H1 (cell line): Measurements from ENCODE around the gene MB. TPM values are rescaled to one million over a fixed set of nuclear protein-coding genes. Genes with fewer than 3 reads are reported as not detected.
A peak's percentile ranks its signal among the peaks of the same experiment; 100 is the strongest.

Source experiments
- CTCF ChIA-PET: fragments of 300-600 bp; sonication (Branson Sonifier 250); formaldehyde crosslinking; loops from one replicate; lab custom pipeline; 2021; ENCODE audit not compliant: partially characterized antibody; lab: Charles Lee
- POLR2A ChIA-PET: fragments of 300-600 bp; sonication (Branson Sonifier 250); formaldehyde crosslinking; loops from one replicate; lab custom pipeline; 2021; ENCODE audit warnings: inconsistent platforms; ENCODE audit not compliant: partially characterized antibody; lab: Charles Lee
- DNase-seq, 2 experiments: peaks; one replicate each; pipeline versions ENCODE4 v3.0.0 to v3.0.0-alpha.2; 2010 to 2022; ENCODE audit warnings: low spot score in 2 of 2, low read depth in 1 of 2, mixed read lengths in 1 of 2
- FAIRE-seq: peaks from 2 replicates; lab custom pipeline; 2011; peaks lifted over from hg19 to GRCh38; lab: Jason Lieb, UNC
- H2AFZ ChIP-seq: 2 replicates; pipeline ENCODE4 v1.8.1; 2012; ENCODE audit warnings: low read length, inconsistent platforms
- H2AK5ac ChIP-seq: 2 replicates; pipeline ENCODE4 v1.6.1; 2013; ENCODE audit warnings: low read depth, low read length
- H2BK120ac ChIP-seq: replicated peaks from 2 replicates; pipeline ENCODE3; 2013; ENCODE audit warnings: low read depth, low read length, inconsistent platforms
- H2BK12ac ChIP-seq: 2 replicates; pipeline ENCODE4 v1.6.1; 2013; ENCODE audit warnings: low read depth, low read length
- H2BK15ac ChIP-seq: 2 replicates; pipeline ENCODE4 v1.6.1; 2013; ENCODE audit warnings: low read length
- H2BK20ac ChIP-seq: 2 replicates; pipeline ENCODE4 v1.6.1; 2013; ENCODE audit warnings: low read length
- H2BK5ac ChIP-seq: 2 replicates; pipeline ENCODE4 v1.6.1; 2013; ENCODE audit warnings: low read depth, low read length
- H3K14ac ChIP-seq: 2 replicates; pipeline ENCODE4 v1.6.1; 2013; ENCODE audit warnings: inconsistent platforms; ENCODE audit not compliant: insufficient read length
- H3K18ac ChIP-seq: 2 replicates; pipeline ENCODE4 v1.6.1; 2013; ENCODE audit warnings: low read length; ENCODE audit errors: extremely low read depth
- H3K23ac ChIP-seq: 2 replicates; pipeline ENCODE4 v1.6.1; 2013; ENCODE audit warnings: inconsistent platforms; ENCODE audit not compliant: insufficient read length
- H3K23me2 ChIP-seq: 2 replicates; pipeline ENCODE4 v1.6.1; 2013; ENCODE audit warnings: low read depth, low read length
- H3K27ac ChIP-seq: 2 replicates; pipeline ENCODE4 v1.6.1; 2011; ENCODE audit warnings: low read depth, low read length, inconsistent platforms
- H3K27me3 ChIP-seq, 4 experiments: replicated peaks in 1 of 4; 1 replicate in 1 of 4; 2 replicates in 3 of 4; pipeline versions ENCODE4 v1.6.1 to v1.8.1; 2011 to 2013; ENCODE audit warnings: low read length in 3 of 4, mild to moderate bottlenecking in 3 of 4, inconsistent platforms in 2 of 4, mixed read lengths in 2 of 4, moderate library complexity in 1 of 4; ENCODE audit not compliant: control insufficient read depth in 3 of 4, insufficient read depth in 3 of 4; ENCODE audit errors: extremely low read depth in 1 of 4
- H3K36me3 ChIP-seq, 4 experiments: 2 replicates each; pipeline versions ENCODE4 v1.6.1 to v1.8.1; 2011 to 2013; ENCODE audit warnings: mild to moderate bottlenecking in 4 of 4, low read length in 3 of 4, moderate library complexity in 2 of 4, control low read depth in 1 of 4, inconsistent platforms in 1 of 4; ENCODE audit not compliant: insufficient read depth in 4 of 4, control insufficient read depth in 2 of 4
- H3K4ac ChIP-seq: replicated peaks from 2 replicates; pipeline ENCODE3; 2013; ENCODE audit warnings: low read length, low read depth, mixed read lengths, inconsistent platforms; ENCODE audit not compliant: insufficient read length
- H3K4me1 ChIP-seq, 4 experiments: replicated peaks in 1 of 4; 1 replicate in 1 of 4; 2 replicates in 3 of 4; pipeline versions ENCODE4 v1.6.1 to v1.8.1; 2011 to 2013; ENCODE audit warnings: low read length in 3 of 4, inconsistent platforms in 2 of 4, mixed read lengths in 1 of 4; ENCODE audit not compliant: insufficient read depth in 4 of 4, control insufficient read depth in 3 of 4
- H3K4me2 ChIP-seq, 2 experiments: 2 replicates each; pipeline versions ENCODE4 v1.6.1 to v1.8.1; 2011 to 2013; ENCODE audit warnings: low read depth in 2 of 2, low read length in 2 of 2, control low read depth in 1 of 2, inconsistent platforms in 1 of 2, mild to moderate bottlenecking in 1 of 2; ENCODE audit not compliant: insufficient read depth in 1 of 2
- H3K4me3 ChIP-seq, 4 experiments: fragments of 200-600, 300-600 bp in 1 of 4; sonication (generic), shearing (Covaris generic), sonication (Bioruptor Twin) in 1 of 4; 2 replicates each; pipeline versions ENCODE4 v1.5.1 to v1.8.1; 2011 to 2016; ENCODE audit warnings: low read length in 4 of 4, low read depth in 3 of 4, control low read depth in 2 of 4, inconsistent platforms in 2 of 4, mild to moderate bottlenecking in 2 of 4, mixed read lengths in 1 of 4, moderate library complexity in 1 of 4; ENCODE audit not compliant: insufficient read depth in 2 of 4; ENCODE audit errors: extremely low read depth in 1 of 4
- H3K56ac ChIP-seq: replicated peaks from 2 replicates; pipeline ENCODE3; 2013; ENCODE audit warnings: low read depth, mild to moderate bottlenecking, mixed read lengths, low read length, inconsistent platforms; ENCODE audit not compliant: insufficient read length
- H3K79me1 ChIP-seq: 2 replicates; pipeline ENCODE4 v1.6.1; 2013; ENCODE audit warnings: low read depth, low read length, control low read depth
- H3K79me2 ChIP-seq, 2 experiments: 2 replicates each; pipeline versions ENCODE4 v1.6.1 to v1.8.1; 2012 to 2013; ENCODE audit warnings: low read length in 2 of 2, mild to moderate bottlenecking in 2 of 2, inconsistent platforms in 1 of 2; ENCODE audit not compliant: insufficient read depth in 2 of 2, control insufficient read depth in 1 of 2
- H3K9ac ChIP-seq, 4 experiments: replicated peaks in 1 of 4; 1 replicate in 1 of 4; 2 replicates in 3 of 4; pipeline versions ENCODE4 v1.6.1 to v1.8.1; 2011 to 2013; ENCODE audit warnings: low read depth in 3 of 4, low read length in 3 of 4, control low read depth in 2 of 4, mild to moderate bottlenecking in 2 of 4, moderate library complexity in 2 of 4, inconsistent platforms in 1 of 4; ENCODE audit errors: extremely low read depth in 1 of 4
- H3K9me3 ChIP-seq, 2 experiments: 2 replicates each; pipeline versions ENCODE4 v1.6.1 to v1.8.1; 2012 to 2013; ENCODE audit warnings: mild to moderate bottlenecking in 2 of 2, moderate library complexity in 2 of 2, control low read depth in 1 of 2, inconsistent platforms in 1 of 2, low read depth in 1 of 2, low read length in 1 of 2, mixed read lengths in 1 of 2; ENCODE audit not compliant: insufficient read depth in 2 of 2
- H4K20me1 ChIP-seq, 2 experiments: replicated peaks in 1 of 2; 2 replicates each; pipeline versions ENCODE3 to v1.8.1; 2011 to 2013; ENCODE audit warnings: inconsistent platforms in 2 of 2, low read length in 2 of 2, mild to moderate bottlenecking in 1 of 2; ENCODE audit not compliant: insufficient read depth in 2 of 2, control insufficient read depth in 1 of 2
- H4K5ac ChIP-seq: 2 replicates; pipeline ENCODE4 v1.6.1; 2013; ENCODE audit warnings: low read length, low read depth, mixed read lengths, inconsistent platforms; ENCODE audit not compliant: insufficient read length
- H4K8ac ChIP-seq: 2 replicates; pipeline ENCODE4 v1.8.0; 2013; ENCODE audit warnings: mild to moderate bottlenecking, moderate library complexity, low read length, inconsistent platforms; ENCODE audit not compliant: insufficient read depth; ENCODE audit errors: extremely low read depth
- H4K91ac ChIP-seq: replicated peaks from 2 replicates; pipeline ENCODE3; 2013; ENCODE audit warnings: low read length, mixed read lengths, inconsistent platforms; ENCODE audit not compliant: insufficient read length
- CEBPB ChIP-seq: IDR thresholded peaks from 2 replicates; pipeline ENCODE4 v1.6.1; 2012; ENCODE audit warnings: low read depth, low read length
- EP300 ChIP-seq, 2 experiments: IDR thresholded peaks; 1 replicate in 1 of 2; 2 replicates in 1 of 2; pipeline ENCODE4 v1.6.1; 2011 to 2012; ENCODE audit warnings: low read depth in 2 of 2, low read length in 2 of 2, mild to moderate bottlenecking in 2 of 2, borderline replicate concordance in 1 of 2, inconsistent platforms in 1 of 2, moderate library complexity in 1 of 2
- FOSL1 ChIP-seq: IDR thresholded peaks from 2 replicates; pipeline ENCODE4 v1.6.1; 2011; ENCODE audit warnings: mild to moderate bottlenecking, low read depth, low read length, moderate library complexity; ENCODE audit not compliant: insufficient read depth
- GTF2F1 ChIP-seq: IDR thresholded peaks from 2 replicates; pipeline ENCODE4 v1.6.1; 2012; ENCODE audit warnings: low read depth, low read length, improper control_type of control experiment, borderline replicate concordance
- HDAC6 ChIP-seq: IDR thresholded peaks from one replicate; pipeline ENCODE4 v1.7.1; 2012; ENCODE audit warnings: low read depth, mild to moderate bottlenecking, inconsistent platforms, low read length, moderate library complexity
- KDM4A ChIP-seq: IDR thresholded peaks from one replicate; pipeline ENCODE4 v1.7.1; 2012; ENCODE audit warnings: low read depth, mild to moderate bottlenecking, moderate library complexity, low read length, inconsistent platforms; ENCODE audit not compliant: severe bottlenecking
- MAFK ChIP-seq: IDR thresholded peaks from 2 replicates; pipeline ENCODE4 v1.6.1; 2012; ENCODE audit warnings: low read depth, mild to moderate bottlenecking, improper control_type of control experiment, low read length
- POU5F1 ChIP-seq: IDR thresholded peaks from 2 replicates; pipeline ENCODE4 v1.6.1; 2011; ENCODE audit warnings: low read depth, mild to moderate bottlenecking, low read length, moderate library complexity
- SRF ChIP-seq: IDR thresholded peaks from 2 replicates; pipeline ENCODE4 v1.6.1; 2011; ENCODE audit warnings: mild to moderate bottlenecking, low read depth, low read length, moderate library complexity
- TBP ChIP-seq: IDR thresholded peaks from 2 replicates; pipeline ENCODE4 v1.6.1; 2011; ENCODE audit warnings: low read depth, low read length, improper control_type of control experiment
- TEAD4 ChIP-seq: IDR thresholded peaks from 2 replicates; pipeline ENCODE4 v1.6.1; 2012; ENCODE audit warnings: low read depth, low read length, inconsistent platforms, mixed read lengths
- WGBS, 2 experiments: shearing (Covaris generic) in 1 of 2; methylation state at CpG; one replicate each; pipeline versions ENCODE4 v1.1.6 to v1.1.7; 2013 to 2015; ENCODE audit warnings: low lambda C conversion rate in 2 of 2, mixed read lengths in 2 of 2, inconsistent platforms in 1 of 2, low coverage in 1 of 2, missing lambda C conversion rate in 1 of 2; ENCODE audit not compliant: insufficient replicate concordance in 2 of 2, insufficient coverage in 1 of 2, insufficient read length in 1 of 2; ENCODE audit errors: extremely low coverage in 1 of 2, missing lambda C conversion rate in 1 of 2; 5-methylcytosine and 5-hydroxymethylcytosine counted together
- polyA plus RNA-seq, 7 experiments: library from polyadenylated mRNA; depleted of rRNA in 3 of 7; stranded (reverse) in 5 of 7; unstranded in 2 of 7; fragments of >200 nt in 5 of 7; fragments of 200-250 nt in 2 of 7; gene quantifications; 1 replicate in 5 of 7; 2 replicates in 1 of 7; 4 replicates in 1 of 7; pipeline versions ENCODE4 v1.2.1 to v1.2.3, GENCODE V29; 2011 to 2013; ENCODE audit warnings: missing spikeins in 2 of 7, mixed read lengths in 2 of 7
- total RNA-seq: library from RNA; stranded (reverse); fragmentation: NEBNext Ultra II Directional; extraction: Animal tissue kit (Norgen Biotek cat#: 25700); gene quantifications from 2 replicates; pipeline ENCODE4 v1.2.1, GENCODE V29; 2021
- TF ChIP-seq, protein P1 (sequence below), 3 experiments: IDR thresholded peaks; 1 replicate in 2 of 3; 2 replicates in 1 of 3; pipeline versions ENCODE4 v1.5.1 to v1.6.1; 2011; ENCODE audit warnings: low read length in 3 of 3, mild to moderate bottlenecking in 3 of 3, inconsistent platforms in 2 of 3, low read depth in 1 of 3, moderate library complexity in 1 of 3; ENCODE audit not compliant: insufficient read depth in 1 of 3; ENCODE audit errors: control extremely low read depth in 1 of 3

MB gene
- total and polyA plus RNA-seq, 2 of the 8 experiments (the other 6 are each of a cell fraction or from before 2014, with no cell fraction given) = 1.5 TPM; not detected in 1

DNA sequence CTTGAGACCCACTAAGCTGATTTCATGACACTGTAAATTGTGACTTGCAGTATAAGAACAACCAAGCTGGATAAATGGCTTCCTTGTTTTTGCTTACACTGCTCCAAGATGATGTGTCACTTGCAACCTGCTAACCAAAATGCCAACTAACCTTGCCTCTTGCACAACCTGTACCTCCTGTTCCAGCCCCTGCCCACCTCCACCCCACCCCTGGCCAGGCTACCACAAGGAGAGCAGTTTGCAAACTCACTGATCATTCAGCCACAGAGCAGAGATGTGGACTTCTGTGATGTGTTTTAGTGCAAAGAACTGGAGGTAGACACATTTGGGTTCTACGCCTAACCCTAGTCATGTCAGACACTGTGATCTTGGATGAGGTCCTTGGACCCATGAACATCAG is 26.9 kb upstream of the MB start:
- H3K9me3 ChIP-seq = no peaks in the 10 kb centered on the region
- no peak overlapping the region for H3K27ac ChIP-seq
- H4K20me1 ChIP-seq = no peaks in the 10 kb centered on the region
- H3K36me3 ChIP-seq = no peaks in the 10 kb centered on the region
- H3K4me3 ChIP-seq = no peak overlapping the region
- H2AFZ ChIP-seq = no peak overlapping the region
- no peak overlapping the region for H3K18ac ChIP-seq
- H3K4ac ChIP-seq = no peak overlapping the region
- H3K23ac ChIP-seq = no peak overlapping the region
- H3K9ac ChIP-seq = no peak overlapping the region
- H3K14ac ChIP-seq = no peak overlapping the region
- H3K4me1 ChIP-seq = peaks cover 0 to 7% (median 5%) of the 10 kb centered on the region in 4 experiments; a peak in 6 of 7 replicates
- no peak overlapping the region for H3K56ac ChIP-seq
- H2BK12ac ChIP-seq = no peak overlapping the region
- DNase-seq (peak in 1 of 2 experiments; percentile 28), FAIRE-seq (no peak)
- no peak overlapping the region for H2BK15ac ChIP-seq
- no peak overlapping the region for H2BK5ac ChIP-seq
- H3K4me2 ChIP-seq = no peak overlapping the region
- H2BK20ac ChIP-seq = no peak overlapping the region
- no peaks in the 10 kb centered on the region for H3K27me3 ChIP-seq
- WGBS, 2 experiments = 93% methylated on average over 1 of the region's 1 CpG; no CpG with 5 or more reads in 1 of the 2 experiments
- H4K91ac ChIP-seq = no peak overlapping the region
- no peak overlapping the region for H4K5ac ChIP-seq
- ChIA-PET CTCF (interaction anchor here (1.3 kb wide), 1 partner anchor 91 kb away, joined by 3 read pairs; no protein-coding TSS in a partner anchor), POLR2A (no interaction called here)
- H2BK120ac ChIP-seq = no peak overlapping the region
- H3K23me2 ChIP-seq = no peaks in the 10 kb centered on the region
- H4K8ac ChIP-seq = no peak overlapping the region
- no peaks in the 10 kb centered on the region for H3K79me1 ChIP-seq
- H2AK5ac ChIP-seq = no peak overlapping the region
- no peaks in the 10 kb centered on the region for H3K79me2 ChIP-seq
- TF ChIP-seq CEBPB (no peak), EP300 (IDR thresholded peaks at IDR 0.05; ENCODE audit: borderline replicate concordance in 1 of 2, low read depth in 2 of 2, low read length in 2 of 2) (no peak), TBP (no peak), SRF (no peak), MAFK (no peak), GTF2F1 (no peak), FOSL1 (no peak), POU5F1 (no peak), HDAC6 (no peak), TEAD4 (no peak), KDM4A (no peak)
- TF ChIP-seq, protein P1, sequence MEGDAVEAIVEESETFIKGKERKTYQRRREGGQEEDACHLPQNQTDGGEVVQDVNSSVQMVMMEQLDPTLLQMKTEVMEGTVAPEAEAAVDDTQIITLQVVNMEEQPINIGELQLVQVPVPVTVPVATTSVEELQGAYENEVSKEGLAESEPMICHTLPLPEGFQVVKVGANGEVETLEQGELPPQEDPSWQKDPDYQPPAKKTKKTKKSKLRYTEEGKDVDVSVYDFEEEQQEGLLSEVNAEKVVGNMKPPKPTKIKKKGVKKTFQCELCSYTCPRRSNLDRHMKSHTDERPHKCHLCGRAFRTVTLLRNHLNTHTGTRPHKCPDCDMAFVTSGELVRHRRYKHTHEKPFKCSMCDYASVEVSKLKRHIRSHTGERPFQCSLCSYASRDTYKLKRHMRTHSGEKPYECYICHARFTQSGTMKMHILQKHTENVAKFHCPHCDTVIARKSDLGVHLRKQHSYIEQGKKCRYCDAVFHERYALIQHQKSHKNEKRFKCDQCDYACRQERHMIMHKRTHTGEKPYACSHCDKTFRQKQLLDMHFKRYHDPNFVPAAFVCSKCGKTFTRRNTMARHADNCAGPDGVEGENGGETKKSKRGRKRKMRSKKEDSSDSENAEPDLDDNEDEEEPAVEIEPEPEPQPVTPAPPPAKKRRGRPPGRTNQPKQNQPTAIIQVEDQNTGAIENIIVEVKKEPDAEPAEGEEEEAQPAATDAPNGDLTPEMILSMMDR (IDR thresholded peaks at IDR 0.05; ENCODE audit: control extremely low read depth in 1 of 3, insufficient read depth in 1 of 3, low read depth in 1 of 3, low read length in 3 of 3) = no peak
